KBM-7 (cell line): ENCODE results near the gene SAMD14.

Experiments used
- DNase-seq: peaks from one replicate; pipeline ENCODE4 v3.0.0-alpha.2; 2015
- in situ Hi-C: fragments of 300-500 bp; cut with MboI; formaldehyde crosslinking; loops from 2 replicates; pipeline ENCODE4 v1.14.3; 2020; ENCODE audit warnings: low sequenced_read_pairs, low pct_unique_long_range_greater_than_20kb, mixed read lengths

SAMD14 gene

DNA sequence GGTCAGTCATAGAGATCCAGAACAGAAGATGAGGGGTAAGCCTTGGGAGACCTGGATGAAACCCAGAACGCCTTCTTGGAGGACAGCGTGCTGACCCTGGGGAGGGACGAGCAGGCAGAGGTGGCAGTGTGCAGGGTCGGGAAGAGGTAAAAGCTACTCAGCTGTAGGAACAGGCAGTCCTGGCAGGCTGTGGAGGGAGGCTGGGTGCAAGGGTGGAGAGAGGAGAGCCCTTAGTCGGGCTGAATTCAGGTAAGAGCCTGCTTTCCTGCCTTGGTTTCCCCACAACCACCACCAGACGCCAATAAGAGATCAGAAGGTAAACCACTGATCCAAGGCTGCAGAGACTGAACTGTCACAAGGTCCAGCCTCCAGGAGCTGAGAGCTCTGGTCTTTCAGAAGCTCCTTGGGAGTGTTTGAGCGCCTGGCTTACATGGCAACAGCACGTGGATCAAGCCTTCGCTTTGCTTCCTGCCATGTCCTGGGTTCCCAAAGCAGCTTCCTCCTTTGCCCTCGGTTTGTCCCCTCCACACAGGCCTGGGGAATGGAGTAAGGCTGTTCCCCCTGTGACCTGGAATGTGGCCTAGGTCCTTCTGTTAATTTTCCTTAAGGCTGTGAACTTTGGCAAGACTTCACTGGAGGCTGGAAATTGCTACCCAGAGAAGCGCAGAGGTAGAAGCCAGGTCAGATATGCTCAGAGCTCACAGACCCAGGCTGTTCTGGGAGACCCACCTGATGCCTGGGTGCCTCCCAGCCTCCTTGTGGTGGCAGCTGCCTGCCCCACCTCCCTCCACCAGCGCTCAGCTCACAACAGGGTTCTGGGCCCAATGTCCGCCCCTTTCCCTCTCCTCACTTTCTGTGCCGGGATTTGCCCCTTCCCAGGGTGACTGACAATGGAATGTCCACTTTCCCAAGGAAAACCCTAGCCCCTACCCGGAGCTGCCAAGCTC is 38.7 kb downstream of the SAMD14 start:
- in situ Hi-C loops = no loop called here
- no peak for DNase-seq

DNA sequence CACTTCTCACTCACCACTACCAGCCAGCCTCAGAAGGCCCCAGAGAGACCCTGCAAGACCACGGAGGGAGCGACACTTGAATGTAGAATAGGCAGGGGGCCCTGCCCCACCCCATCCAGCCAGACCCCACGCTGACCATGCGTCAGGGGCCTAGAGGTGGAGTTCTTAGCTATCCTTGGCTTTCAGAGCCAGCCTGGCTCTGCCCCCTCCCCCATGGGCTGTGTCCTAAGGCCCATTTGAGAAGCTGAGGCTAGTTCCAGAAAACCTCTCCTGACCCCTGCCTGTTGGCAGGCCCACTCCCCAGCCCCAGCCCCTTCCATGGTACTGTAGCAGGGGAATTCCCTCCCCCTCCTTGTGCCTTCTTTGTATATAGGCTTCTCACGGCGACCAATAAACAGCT is 39.9 kb downstream of the SAMD14 start:
- in situ Hi-C loops = no loop called here
- DNase-seq = no peak

DNA sequence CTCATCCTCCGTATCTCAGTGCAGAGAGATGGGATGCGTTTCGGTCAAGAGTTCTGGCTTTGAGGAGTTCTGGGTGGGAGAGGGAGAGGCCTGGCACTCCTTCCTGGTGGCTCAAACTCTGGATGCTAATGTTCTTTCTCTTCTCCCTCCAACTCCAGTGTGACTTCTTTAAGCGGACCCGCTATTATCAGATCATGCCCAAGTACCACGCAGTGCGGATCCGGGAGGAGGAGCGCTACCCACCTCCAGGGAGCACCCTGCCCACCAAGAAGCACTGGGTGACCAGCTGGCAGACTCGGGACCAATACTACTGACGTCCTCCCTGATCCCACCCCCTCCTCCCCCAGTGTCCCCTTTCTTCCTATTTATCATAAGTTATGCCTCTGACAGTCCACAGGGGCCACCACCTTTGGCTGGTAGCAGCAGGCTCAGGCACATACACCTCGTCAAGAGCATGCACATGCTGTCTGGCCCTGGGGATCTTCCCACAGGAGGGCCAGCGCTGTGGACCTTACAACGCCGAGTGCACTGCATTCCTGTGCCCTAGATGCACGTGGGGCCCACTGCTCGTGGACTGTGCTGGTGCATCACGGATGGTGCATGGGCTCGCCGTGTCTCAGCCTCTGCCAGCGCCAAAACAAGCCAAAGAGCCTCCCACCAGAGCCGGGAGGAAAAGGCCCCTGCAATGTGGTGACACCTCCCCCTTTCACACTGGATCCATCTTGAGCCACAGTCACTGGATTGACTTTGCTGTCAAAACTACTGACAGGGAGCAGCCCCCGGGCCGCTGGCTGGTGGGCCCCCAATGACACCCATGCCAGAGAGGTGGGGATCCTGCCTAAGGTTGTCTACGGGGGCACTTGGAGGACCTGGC is 40.8 kb downstream of the SAMD14 start:
- in situ Hi-C loops = no loop called here
- DNase-seq = no peak

DNA sequence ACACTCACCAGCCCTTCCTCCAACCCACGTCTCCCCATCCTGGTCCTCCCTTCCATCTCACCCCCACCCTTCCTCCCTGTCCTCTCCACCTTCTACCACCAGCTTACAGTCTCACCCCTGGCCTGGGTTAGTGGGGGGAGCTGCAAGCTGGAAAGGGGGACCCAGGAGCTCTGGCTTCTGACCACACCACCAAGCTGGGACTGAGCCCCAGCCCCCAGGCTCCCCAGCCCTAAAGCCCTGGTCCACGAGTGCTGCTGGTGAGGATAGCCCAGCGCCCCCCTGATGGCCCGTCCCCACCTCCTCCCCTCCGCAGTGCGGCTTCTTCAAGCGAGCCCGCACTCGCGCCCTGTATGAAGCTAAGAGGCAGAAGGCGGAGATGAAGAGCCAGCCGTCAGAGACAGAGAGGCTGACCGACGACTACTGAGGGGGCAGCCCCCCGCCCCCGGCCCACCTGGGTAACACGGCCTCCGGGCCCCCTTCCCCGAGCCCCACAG is 42.0 kb downstream of the SAMD14 start:
- in situ Hi-C loops = no loop called here
- no peak for DNase-seq

DNA sequence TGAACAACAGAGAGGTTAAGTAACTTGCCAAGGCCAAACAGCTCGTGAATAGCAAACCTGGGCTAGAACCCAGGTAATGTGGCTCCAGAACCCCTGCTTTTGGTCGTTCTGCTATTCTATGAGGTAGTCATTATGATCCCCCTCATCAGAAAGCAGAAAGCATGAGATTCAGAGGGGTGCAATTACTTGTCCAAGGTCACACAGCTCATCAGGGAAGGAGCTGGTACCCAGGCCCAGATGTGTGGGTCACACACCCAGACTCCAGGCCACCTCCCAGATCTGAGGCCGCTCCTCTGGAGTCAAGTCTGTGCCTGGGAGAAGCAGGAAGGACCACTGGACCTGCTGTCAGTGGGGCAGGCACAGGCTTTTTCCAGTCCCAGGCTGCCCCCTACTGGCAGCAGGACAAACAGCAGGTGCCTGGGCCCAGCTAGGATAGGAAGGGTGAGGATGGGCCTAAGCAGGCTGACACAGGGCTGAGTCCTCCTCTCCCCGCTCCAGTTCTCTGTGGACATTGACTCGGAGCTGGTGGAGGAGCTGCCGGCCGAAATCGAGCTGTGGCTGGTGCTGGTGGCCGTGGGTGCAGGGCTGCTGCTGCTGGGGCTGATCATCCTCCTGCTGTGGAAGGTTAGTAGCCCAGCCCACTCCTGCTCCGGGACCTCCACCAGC is 42.6 kb downstream of the SAMD14 start:
- in situ Hi-C loops = no loop called here
- DNase-seq = peak; percentile 91

DNA sequence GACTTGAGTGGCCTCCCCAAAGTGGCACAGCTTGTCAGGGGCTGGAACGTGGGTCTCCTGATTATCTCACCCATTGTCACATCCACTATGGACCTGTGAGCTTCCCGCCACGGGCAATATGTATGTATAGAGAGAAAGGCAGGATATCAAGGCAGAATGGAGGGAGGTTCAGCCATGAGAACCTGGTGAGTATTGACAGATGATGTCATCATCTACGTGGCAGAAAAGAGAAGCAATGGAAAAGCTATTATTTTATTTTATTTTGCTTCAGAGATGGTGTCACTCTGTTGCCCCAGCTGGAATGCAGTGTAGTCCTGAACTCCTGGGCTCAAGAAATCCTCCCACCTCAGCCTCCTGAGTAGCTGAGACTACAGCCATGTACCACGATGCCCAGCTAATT is 48.2 kb downstream of the SAMD14 start:
- DNase-seq = no peak
- in situ Hi-C loops = no loop called here

DNA sequence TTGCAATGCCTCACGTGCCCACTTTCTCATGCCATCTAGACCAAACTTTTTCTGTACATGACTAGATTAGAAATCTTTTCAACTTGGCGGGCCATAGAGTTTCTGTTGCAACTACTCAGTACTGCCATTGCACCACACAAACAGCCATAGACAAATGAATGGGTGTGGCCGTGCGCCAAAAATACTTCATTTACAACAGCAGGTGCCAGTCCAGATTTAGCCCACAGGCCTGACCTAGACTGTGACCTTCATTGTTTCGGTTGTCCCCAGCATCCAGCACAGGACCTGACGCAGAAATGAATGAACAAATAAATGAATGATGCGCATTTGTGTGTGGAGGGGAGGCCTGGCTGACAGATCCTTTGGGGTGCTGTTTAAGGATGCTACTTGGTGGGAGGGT is 49.1 kb downstream of the SAMD14 start:
- DNase-seq = no peak

DNA sequence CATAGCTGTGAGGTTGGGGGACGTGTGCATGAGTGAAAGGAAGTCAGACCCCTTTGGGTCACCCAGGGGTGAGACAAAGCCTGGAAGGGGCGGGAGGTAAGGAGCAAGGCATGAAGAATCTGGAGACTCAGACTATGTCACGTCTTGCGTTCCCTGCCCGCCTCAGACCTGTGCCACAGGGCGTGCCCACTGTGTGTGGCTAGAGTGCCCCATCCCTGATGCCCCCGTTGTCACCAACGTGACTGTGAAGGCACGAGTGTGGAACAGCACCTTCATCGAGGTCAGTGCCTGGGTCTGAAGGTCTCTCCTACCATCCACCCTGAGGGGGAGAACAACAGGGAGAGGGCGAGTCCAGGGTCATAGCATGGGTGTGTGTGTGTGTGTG is 49.9 kb downstream of the SAMD14 start:
- in situ Hi-C loops = no loop called here
- DNase-seq = no peak

More for the DNA sequence above, 49.1 kb downstream of the SAMD14 start:
- in situ Hi-C loops = no loop called here

DNA sequence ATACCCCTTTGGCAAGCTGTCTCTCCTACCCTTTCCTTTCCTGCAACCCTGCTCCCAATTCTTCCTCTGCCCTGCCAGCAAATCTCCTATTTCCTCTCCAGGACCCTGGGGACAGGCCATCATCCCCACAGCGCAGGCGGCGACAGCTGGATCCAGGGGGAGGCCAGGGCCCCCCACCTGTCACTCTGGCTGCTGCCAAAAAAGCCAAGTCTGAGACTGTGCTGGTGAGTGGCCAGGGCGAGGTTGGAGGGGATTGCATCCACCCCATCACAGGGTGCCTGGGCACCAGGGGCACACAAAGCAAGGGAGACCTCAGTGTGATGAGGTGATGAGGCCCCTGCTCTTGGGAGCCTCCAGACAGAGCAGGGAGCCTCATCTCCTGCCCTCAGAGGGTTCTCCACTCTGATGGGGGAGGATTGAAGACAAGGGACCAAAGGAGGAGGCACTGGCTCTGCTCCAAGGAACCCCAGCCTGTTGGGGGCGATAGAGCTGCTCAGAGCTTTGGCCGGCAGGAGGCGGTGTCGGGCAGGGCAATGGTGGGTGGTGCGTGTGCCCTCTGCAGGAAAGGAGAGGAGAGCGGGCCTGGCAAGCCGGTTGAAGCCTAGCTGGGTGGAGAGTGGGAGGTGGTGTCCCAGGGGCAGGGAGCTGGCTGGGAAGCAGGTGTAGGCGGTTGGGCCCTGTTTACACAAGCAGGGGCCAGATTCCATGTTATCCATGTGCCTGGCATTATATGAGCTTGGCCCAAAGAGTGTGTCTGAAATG is 50.4 kb downstream of the SAMD14 start:
- DNase-seq = peak; percentile 86
- in situ Hi-C loops = no loop called here

DNA sequence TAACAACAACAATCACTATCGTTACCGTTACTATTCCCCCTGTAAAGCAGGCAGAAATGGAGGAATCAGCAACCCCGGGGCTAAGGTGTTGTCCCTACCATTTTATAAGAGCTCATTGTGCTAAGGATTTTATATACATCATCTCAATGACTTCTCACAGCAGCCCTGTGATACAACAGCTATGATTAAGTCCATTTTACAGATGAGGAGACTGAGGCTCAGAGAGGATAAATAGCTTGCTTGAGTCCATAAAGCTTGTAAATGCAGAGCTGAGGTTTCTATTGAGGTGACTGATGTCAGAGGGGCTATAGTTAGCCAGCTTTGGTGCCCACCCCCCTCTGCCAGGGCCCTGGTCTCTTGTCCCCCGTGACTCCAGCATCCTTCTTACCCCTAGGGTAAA is 51.5 kb downstream of the SAMD14 start:
- DNase-seq = no peak
- in situ Hi-C loops = no loop called here

DNA sequence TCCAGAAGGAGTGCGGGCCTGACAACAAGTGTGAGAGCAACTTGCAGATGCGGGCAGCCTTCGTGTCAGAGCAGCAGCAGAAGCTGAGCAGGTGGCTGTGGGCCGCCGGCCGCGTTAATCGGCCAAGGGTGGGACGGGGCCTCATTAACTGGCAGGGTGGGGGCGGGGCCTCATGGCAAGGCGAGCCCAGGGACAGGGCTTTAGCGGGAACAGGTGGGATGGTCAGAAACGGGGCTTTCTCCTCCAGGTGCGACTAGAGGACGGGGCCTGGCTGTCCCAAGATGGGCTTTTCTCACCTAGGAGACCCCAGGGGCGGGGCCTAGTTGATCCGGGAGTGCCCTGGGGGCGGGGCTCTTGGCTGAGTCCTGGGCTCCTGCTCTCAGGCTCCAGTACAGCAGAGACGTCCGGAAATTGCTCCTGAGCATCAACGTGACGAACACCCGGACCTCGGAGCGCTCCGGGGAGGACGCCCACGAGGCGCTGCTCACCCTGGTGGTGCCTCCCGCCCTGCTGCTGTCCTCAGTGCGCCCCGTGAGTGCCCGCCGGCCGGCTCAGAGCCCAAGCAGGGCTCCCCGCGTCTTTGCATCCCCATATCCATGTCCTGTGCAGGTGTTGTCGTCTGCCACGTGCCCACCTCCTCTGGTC is 53.2 kb downstream of the SAMD14 start:
- in situ Hi-C loops = no loop called here
- DNase-seq = no peak

DNA sequence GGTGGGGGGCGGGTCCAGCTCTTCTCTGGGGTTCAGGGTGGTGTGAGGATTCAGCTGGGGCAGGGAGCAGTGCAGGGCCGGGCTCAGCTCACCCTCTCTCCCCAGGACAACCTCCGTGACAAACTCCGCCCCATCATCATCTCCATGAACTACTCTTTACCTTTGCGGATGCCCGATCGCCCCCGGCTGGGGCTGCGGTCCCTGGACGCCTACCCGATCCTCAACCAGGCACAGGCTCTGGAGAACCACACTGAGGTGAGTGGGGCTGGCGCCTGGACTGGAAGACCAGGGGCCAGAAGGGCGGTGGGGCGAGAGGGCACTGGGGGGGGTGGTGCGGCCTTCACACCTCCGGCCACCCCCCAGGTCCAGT is 53.8 kb downstream of the SAMD14 start:
- no peak for DNase-seq
- in situ Hi-C loops = no loop called here

DNA sequence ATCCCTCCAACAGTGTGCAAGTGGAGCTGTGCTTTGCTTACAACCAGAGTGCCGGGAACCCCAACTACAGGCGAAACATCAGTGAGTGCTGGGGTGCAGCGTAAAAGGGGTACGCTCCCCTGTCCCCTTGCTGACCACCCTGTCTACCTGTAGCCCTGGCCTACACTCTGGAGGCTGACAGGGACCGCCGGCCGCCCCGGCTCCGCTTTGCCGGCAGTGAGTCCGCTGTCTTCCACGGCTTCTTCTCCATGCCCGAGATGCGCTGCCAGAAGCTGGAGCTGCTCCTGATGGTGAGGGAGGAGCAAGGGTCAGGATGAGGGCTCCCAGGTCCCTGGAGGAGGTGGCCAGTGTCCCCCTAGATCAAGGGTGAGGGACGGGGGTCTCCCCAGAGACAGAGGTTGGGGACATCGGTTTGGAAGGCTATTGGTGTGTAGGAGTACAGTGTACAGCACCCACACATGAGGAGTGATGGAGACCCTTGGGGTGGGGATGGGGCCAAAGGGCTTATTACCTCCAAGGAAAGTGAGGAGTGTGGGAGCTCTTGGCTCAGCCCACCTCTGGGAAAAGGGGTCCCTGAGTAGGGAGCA is 54.4 kb downstream of the SAMD14 start:
- DNase-seq = no peak
- in situ Hi-C loops = no loop called here

DNA sequence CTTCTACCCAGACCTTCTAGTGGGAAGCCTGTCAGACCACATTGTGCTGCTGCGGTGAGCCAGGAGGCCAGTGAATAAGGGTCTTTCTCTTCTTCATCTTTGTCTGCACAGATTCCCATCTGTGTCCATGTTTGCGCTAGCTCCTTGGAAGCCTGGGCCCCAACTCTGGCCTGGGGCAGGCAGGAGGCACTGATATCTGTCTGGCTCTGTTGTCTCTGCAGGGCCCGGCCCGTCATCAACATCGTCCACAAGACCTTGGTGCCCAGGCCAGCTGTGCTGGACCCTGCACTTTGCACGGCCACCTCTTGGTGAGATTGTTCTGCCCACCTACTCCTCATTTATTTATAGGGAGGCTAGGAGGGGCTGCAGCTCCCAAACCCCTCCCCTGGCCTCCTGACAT is 55.7 kb downstream of the SAMD14 start:
- in situ Hi-C loops = no loop called here
- DNase-seq = no peak

DNA sequence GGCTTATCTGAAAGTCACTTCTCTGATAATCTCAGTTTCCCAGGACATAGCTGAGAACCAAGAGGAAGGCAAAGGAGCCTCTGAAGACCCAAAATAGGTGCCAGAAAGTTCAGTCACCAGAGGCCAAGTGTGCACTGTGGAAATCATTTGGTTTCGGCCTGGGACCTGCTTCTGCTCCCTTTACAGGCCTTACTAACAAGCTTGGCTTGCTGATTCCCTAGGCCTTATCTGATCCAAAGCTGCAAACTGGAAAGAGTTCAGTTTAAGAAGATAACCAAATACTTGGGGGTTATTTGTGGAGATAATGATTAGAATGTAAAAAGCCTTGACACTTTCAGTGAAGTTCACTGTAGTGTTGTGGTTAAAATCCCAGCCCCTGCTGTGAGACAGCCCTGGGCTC is 57.0 kb downstream of the SAMD14 start:
- DNase-seq = no peak
- in situ Hi-C loops = no loop called here

DNA sequence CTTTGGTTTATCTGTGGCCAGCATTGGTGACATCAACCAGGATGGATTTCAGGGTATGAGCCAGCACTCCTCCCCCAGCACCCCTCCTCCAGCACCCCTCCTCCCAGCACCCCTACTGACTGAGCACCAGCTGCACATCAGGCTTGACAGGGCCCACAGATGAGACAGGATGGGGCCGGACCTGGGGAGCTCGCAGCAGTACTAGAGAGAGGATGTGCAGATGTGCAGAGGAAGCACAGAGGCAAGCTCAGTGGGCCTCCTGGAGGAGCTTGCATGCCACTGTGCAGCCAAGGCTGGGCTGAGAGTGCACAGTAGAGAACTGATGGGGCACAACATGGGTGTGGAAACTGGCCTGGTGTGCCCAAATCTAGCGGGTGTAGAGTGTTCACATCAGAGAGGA is 57.8 kb downstream of the SAMD14 start:
- in situ Hi-C loops = no loop called here
- DNase-seq = no peak

DNA sequence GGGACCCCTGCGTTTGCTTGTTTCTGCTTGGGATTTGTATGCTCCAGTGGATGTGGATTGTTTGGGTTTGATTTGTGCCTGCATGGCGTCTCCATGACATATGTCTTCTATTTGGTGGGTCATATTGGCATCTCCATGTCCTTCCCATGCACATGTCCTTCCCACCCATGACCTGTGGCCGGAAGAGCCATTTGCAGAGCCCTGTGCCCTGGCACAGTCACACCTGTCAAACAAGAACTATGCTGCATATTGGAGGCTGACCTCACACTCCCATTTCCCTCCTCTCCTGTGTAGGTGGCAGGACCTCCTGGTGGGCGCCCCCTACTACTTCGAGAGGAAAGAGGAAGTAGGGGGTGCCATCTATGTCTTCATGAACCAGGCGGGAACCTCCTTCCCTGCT is 58.3 kb downstream of the SAMD14 start:
- no peak for DNase-seq
- in situ Hi-C loops = no loop called here
